ENCODE results near the gene PDGFA.

PDGFA gene

DNA sequence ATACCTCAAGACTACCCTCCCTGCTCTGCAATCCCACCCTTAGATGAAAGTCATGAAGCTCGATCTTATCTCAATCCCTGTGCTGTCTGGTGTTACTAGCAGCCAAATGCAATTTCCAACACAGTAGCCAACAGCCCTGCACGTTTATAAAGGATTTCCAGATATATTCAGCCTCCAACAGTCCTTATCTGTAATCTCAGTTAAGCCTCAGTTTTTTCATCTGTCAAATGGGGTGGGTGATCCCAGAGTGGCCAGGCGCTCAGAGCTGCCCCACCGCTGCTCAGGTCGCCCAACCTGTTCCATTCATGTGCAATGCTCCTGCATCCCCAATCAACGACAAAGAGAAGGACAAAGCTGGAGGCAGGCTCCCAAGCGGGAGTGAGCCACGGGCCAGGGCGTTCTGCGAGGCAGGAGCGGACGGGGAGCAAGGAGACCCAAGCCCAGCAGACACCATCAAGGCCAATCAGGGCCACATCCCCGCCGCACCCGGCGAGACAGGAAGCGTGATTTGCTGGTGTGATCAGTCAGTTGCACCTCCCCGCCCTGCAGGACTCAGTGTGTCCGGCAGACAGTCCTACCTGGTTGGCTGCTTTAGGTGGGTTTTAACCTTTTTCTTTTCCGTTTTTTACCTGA, 19.7 kb downstream of the PDGFA start:
- H3K27ac Mint-ChIP-seq = no peak overlapping the region
- H3K27me3 Mint-ChIP-seq = no peaks in the 10 kb centered on the region
- peaks cover 14% of the 10 kb centered on the region for H3K36me3 Mint-ChIP-seq (ENCODE audit: low read depth)

DNA sequence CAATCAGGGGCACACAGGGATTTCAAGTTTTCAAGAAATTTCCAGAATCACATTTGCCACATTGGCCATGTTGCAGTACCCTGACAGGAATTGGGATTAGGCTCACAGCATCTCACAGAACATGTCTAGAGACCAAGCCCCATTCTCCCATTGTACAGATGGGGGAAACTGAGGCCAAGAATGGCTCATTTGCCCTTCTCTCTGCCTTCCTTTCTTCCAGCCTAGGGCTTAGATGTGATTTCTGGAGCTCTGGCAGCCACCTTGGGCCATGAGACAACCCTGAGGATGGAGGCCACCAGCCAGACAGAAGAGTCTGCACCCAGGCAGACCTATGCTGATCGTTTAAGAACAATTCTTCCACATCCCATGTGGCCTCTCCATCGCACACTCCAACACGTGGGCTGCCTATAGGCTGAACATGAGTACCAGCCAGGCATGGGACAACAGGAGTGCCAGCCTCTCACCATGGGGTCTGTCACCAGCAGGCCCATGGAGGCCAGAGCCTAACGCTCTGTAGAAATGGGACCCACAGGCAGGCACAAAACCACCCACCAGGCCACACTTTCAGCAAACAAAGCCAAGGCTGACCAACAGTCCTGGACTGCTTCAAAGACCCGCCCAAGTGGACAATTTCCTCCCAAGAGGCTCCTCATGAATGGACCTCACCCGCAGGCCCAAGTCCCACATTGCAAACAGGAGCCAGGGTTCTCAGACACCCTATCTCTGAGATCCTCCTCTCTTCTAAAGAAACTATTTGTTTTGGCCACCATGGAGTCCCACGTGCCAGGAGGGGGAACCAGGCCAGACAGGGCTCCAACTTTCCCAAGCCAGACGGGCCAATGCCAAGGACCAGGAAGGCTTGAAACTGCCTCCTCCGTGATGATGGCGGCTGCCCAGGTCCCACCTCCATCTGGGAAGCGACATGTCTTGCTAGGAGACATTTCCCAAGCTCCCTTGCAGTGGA, 20.7 kb downstream of the PDGFA start:
- H3K9me3 Mint-ChIP-seq = no peaks in the 10 kb centered on the region
- no peak for DNase-seq
- H3K27me3 Mint-ChIP-seq = no peaks in the 10 kb centered on the region
- no peak for ATAC-seq
- peaks cover 14% of the 10 kb centered on the region for H3K36me3 Mint-ChIP-seq (ENCODE audit: low read depth)
- H3K4me3 Mint-ChIP-seq = no peak overlapping the region
- peaks cover 4% of the 10 kb centered on the region for H3K4me1 Mint-ChIP-seq
- H3K27ac Mint-ChIP-seq = no peak overlapping the region

More for the DNA sequence above, 19.7 kb downstream of the PDGFA start:
- Mint-ChIP-seq H3K4me1 (peaks cover 4% of the 10 kb centered on the region), H3K9me3 (no peaks in the 10 kb centered on the region), H3K4me3 (no peak overlapping the region)
- ATAC-seq (no peak), DNase-seq (no peak)

DNA sequence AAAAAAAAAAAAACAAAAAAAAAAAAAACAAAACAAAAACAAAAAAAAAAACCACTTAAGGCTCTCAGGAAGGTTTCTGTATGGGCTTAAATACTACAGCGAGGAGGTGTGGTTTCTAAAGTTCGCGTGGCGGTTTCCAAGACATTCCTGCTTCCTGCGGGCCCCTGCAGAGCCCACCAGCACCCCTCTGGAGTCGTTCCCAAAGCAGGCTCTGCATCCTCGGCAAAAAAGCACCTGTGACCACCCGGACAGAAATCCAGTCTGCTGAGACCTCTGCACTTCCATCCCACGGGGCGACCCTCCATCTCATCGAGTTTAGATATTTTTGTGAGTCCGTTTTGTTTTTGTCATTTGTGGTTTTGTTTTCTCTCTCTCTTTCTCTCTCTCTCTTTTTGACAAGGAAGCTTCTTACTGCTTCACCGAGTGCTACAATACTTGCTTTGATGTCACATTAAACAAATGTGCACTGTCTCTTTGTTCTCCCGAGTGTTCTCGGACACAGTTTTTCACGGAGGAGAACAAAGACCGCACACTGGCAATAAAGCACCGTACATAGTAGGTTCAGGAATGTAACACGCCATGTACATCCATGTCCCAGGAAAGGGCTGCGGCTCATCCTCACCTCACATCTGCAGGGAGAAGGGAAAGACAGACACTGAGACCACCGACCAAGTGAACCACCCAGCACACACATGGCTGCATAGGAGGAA, 21.5 kb downstream of the PDGFA start:
- no peak overlapping the region for H3K27ac Mint-ChIP-seq
- H3K36me3 Mint-ChIP-seq (ENCODE audit: low read depth) = peaks cover 14% of the 10 kb centered on the region
- H3K4me1 Mint-ChIP-seq = peaks cover 4% of the 10 kb centered on the region
- H3K9me3 Mint-ChIP-seq = no peaks in the 10 kb centered on the region
- no peak for ATAC-seq
- H3K27me3 Mint-ChIP-seq = no peaks in the 10 kb centered on the region
- H3K4me3 Mint-ChIP-seq = no peak overlapping the region
- DNase-seq = no peak

DNA sequence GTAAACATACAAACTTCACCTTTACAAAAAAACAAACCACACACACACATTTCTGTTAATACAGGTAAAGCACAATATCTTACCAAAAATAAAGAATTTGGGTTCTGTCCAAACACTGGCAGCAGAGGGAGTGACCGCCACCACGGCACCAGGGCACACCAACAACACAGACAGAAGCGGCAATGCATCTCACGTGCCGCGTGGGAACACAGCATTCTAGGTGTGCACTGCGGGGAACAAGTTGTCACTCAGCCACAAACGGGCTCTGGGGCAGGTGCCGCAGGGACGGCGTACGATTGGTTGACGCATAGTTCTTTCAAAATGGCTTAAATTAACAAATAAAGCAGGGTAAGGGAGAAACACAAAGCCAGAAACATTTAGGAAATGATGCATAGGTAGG, 22.3 kb downstream of the PDGFA start:
- Mint-ChIP-seq H3K27ac (no peak overlapping the region), H3K9me3 (no peaks in the 10 kb centered on the region), H3K36me3 (ENCODE audit: low read depth) (peaks cover 14% of the 10 kb centered on the region), H3K27me3 (no peaks in the 10 kb centered on the region), H3K4me3 (no peak overlapping the region), H3K4me1 (peaks cover 4% of the 10 kb centered on the region)
- DNase-seq (no peak), ATAC-seq (no peak)

DNA sequence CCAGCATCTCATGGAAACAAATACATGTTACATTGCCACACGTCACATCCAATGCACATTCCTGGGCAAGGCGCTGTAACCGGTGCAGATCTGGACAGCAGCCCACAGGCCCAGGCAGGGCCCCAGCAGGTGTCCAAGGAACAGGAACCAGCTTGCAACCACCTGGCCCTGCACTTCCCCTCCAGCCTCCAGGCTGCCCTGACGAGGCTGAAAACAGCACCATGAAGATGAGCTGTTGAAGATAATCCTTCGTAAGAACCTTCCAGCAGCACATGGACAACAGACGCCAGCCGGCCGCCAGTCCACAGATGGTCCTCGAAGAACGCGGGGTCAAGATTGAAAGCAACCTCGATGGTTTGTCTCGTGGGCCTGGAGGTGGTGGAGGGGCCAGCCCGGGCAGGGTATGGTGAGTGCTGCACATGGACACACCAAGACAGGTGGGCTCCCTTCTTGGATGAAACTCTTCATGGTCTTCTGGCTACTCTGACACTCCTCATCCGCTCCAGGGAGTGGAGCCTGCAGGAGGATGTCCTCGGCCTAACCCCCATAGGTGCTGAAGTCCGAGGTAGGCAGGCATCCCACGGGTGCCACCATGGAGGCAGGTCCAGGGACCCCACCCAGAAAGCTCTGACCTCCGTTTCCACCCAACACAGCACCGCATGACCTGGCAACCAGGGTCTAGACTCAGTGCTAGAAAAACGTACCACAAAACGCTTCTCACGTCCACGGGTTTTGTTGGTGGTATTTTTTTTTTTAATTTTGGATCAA, 22.9 kb downstream of the PDGFA start:
- Mint-ChIP-seq H3K4me3 (no peak overlapping the region), H3K27ac (no peak overlapping the region), H3K4me1 (peaks cover 4% of the 10 kb centered on the region), H3K36me3 (ENCODE audit: low read depth) (peaks cover 14% of the 10 kb centered on the region), H3K9me3 (no peaks in the 10 kb centered on the region), H3K27me3 (no peaks in the 10 kb centered on the region)
- DNase-seq (no peak), ATAC-seq (no peak)

DNA sequence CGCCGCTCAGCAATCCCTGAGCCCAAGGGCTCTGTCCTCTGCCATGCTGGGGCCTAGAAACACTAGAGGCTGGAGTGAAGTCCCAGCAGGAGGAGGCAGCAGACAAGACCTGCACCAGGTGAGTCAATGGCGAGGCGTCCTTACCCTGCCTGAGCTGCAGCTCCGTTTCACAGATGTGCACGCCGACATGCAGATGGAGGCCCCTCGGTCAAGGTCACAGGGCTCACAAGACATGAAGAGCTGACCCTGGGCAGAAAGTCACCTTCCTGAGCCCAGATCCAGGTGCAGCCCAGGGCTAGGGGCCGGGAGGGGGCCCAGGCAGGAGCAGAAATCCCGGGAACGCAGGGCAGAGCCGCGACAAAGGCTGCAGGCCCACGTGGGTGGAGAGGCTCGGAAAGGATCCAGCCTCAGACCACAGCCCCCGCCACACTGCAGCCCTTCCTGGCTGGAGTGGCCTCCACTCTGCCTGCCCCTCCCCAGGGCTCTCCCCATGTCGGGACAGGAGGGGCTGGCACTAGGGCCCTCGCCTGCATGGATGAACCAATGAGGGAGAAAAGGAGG, 23.8 kb downstream of the PDGFA start:
- Mint-ChIP-seq H3K36me3 (ENCODE audit: low read depth) (peaks cover 9% of the 10 kb centered on the region), H3K4me3 (no peak overlapping the region), H3K27ac (no peak overlapping the region), H3K9me3 (no peaks in the 10 kb centered on the region), H3K4me1 (peaks cover 4% of the 10 kb centered on the region), H3K27me3 (no peaks in the 10 kb centered on the region)
- DNase-seq (no peak), ATAC-seq (no peak)

DNA sequence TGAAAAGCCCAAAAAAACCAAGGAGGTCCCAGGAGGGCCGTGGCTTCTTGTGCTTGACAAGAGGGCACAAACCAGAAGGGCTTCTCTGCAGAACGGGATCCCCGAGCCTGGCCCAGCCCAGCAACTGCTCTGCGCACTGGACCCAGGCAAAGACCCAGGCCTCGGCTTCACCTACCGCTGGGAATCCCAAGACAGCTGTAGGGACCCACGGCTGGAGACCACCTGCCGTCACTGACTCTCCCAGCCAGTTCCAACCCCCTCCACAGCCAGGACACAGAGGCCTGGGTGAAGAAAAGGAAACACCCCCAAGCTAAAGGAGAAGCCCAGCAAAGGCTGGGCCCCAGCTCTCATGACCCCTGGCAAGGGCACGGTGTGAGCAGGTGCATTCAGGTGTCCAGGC, 24.3 kb downstream of the PDGFA start:
- H3K27ac Mint-ChIP-seq = no peak overlapping the region

DNA sequence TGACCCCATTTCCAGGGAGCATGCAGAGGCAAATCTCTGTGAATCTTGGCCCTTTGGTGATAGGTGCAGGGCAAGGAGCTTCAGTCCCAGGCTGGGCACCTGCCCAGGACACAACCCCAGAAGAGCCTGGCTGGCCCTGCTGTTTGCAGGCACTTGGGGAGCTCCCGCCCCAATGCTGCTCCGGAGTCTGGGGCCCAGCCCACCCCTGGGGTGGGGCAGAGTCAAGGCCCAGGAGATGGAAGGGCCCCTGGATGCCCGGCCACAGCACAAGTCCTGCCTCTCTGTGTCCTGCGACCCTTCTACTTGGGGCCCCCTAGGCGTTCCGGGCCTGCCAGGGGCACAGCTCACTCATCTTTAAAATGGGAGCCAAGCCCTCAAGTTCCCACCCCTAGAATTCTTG, 24.7 kb downstream of the PDGFA start:
- no peaks in the 10 kb centered on the region for H3K27me3 Mint-ChIP-seq
- H3K36me3 Mint-ChIP-seq (ENCODE audit: low read depth) = peaks cover 8% of the 10 kb centered on the region
- no peak overlapping the region for H3K4me3 Mint-ChIP-seq
- no peak for ATAC-seq
- H3K9me3 Mint-ChIP-seq = no peaks in the 10 kb centered on the region
- no peak overlapping the region for H3K27ac Mint-ChIP-seq
- no peak for DNase-seq
- H3K4me1 Mint-ChIP-seq = peaks cover 4% of the 10 kb centered on the region

More for the DNA sequence above, 24.3 kb downstream of the PDGFA start:
- H3K36me3 Mint-ChIP-seq (ENCODE audit: low read depth) = peaks cover 9% of the 10 kb centered on the region
- no peak overlapping the region for H3K4me3 Mint-ChIP-seq
- H3K9me3 Mint-ChIP-seq = no peaks in the 10 kb centered on the region
- H3K4me1 Mint-ChIP-seq = peaks cover 4% of the 10 kb centered on the region
- H3K27me3 Mint-ChIP-seq = no peaks in the 10 kb centered on the region
- DNase-seq (no peak), ATAC-seq (no peak)

DNA sequence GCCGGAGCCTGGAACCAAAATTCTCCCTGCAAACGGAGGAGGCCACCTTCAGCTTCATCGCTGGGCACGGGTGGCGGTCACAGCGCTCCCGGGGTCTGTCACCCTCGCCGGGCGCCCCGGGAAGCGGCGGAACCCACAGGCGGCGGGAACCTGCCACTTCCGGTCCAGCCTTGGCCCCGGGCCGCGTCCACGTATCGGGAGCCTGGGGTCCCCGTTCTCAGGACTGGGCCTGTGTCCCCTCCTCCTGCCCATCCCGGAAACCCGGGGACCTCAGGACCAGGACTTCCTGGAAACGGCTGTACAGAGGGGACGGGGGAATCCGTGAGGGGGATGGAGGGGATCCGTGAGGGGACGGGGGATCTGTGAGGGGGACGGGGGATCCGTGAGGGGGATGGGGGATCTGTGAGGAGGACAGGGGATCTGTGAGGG, 25.4 kb downstream of the PDGFA start:
- DNase-seq (no peak), ATAC-seq (no peak)
- Mint-ChIP-seq H3K27ac (no peak overlapping the region), H3K4me3 (no peak overlapping the region), H3K27me3 (no peaks in the 10 kb centered on the region), H3K36me3 (ENCODE audit: low read depth) (peaks cover 5% of the 10 kb centered on the region), H3K9me3 (no peaks in the 10 kb centered on the region), H3K4me1 (peaks cover 4% of the 10 kb centered on the region)

DNA sequence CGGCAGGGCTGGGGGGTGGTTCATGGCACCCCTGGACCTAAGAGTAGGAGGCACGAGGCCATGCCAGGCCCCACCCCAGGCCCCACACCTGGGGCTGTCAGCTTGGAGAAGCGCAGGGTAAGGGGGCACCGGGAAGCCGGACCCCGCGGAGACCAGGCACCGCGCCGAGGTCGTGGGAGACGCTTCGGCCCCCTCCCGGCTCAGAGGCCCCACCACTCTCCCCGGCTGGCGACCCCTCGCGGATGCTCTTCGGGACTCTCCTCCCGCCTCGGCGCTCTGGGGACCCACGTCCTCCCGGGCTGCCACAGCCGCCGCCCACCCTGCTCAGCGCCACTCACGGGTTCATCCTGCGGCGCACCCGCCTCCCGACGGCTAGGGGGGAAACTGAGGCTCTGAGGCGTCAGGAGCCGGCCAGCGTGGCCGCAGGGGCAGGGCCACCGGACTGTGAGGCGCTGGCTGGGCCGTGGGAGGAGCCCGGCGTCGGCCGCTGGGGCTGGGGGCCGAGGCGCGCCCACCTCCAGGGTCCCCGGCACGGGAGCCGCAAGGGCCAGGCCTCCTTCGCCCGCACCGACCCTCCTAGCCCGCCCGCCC, 25.9 kb downstream of the PDGFA start:
- no peaks in the 10 kb centered on the region for H3K27me3 Mint-ChIP-seq
- no peaks in the 10 kb centered on the region for H3K9me3 Mint-ChIP-seq
- peaks cover 4% of the 10 kb centered on the region for H3K4me1 Mint-ChIP-seq
- peaks cover 5% of the 10 kb centered on the region for H3K36me3 Mint-ChIP-seq (ENCODE audit: low read depth)
- no peak overlapping the region for H3K4me3 Mint-ChIP-seq
- no peak overlapping the region for H3K27ac Mint-ChIP-seq
- ATAC-seq = no peak
- no peak for DNase-seq

DNA sequence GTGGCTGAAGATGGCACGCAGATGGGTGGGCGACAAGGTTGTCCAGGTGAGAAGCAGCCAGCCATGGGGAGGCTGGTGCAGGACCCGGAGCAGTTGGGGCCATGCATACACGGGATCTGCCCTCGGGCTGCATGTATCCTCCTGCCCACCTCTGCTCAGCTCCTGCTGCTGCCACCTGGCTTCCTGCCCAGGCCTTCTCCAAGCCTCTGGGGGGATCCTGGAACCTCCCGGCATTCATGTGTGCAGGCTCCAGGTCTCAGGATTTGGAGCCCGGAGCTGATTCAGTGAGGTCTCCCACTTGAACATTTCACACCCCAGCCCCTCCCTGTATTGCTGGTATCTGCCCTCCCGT, 27.0 kb downstream of the PDGFA start:
- H3K4me3 Mint-ChIP-seq = no peak overlapping the region
- no peak overlapping the region for H3K27ac Mint-ChIP-seq
- H3K27me3 Mint-ChIP-seq = no peaks in the 10 kb centered on the region
- ATAC-seq (no peak), DNase-seq (no peak)
- no peaks in the 10 kb centered on the region for H3K4me1 Mint-ChIP-seq
- H3K36me3 Mint-ChIP-seq (ENCODE audit: low read depth) = no peaks in the 10 kb centered on the region
- H3K9me3 Mint-ChIP-seq = no peaks in the 10 kb centered on the region

DNA sequence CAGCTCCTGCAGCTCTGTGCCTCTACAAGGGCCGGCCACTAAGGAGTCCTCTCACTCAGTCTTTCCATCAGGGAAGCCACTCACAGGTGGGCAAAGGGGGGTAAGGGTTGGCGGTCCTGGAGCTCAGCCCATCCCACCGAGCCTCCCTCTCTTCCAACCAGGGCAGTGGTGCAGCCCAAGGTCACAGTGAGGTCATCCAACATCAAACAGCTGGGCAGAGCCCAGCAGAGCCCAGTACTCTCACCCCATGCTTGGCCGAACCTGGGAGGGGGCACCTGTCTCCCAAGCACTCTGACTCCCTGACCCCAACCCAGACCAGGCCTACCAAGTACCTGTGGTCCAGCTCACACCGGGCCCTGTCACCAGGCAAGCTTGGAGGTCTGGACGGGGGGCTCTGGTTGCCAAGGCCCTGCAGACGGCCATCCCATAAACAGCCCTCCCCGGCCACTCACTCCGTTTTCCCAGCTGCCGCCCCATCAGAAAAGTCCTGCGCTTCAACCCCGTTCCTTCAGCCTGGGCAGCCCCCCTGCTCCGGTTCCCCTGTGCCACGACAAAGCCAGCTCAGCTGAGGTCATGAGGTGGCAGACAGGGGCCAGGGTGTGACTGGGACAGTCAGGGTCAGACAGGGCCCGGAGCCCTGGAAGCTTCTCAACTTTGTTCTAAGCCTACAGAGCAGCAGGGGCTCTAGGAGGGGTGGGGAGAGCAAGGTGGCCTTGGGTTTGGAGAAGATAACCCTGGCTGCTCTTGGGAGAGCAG, 27.5 kb downstream of the PDGFA start:
- DNase-seq (no peak), ATAC-seq (no peak)
- Mint-ChIP-seq H3K27ac (no peak overlapping the region), H3K9me3 (no peaks in the 10 kb centered on the region), H3K27me3 (no peaks in the 10 kb centered on the region), H3K36me3 (ENCODE audit: low read depth) (no peaks in the 10 kb centered on the region), H3K4me1 (no peaks in the 10 kb centered on the region), H3K4me3 (no peak overlapping the region)

DNA sequence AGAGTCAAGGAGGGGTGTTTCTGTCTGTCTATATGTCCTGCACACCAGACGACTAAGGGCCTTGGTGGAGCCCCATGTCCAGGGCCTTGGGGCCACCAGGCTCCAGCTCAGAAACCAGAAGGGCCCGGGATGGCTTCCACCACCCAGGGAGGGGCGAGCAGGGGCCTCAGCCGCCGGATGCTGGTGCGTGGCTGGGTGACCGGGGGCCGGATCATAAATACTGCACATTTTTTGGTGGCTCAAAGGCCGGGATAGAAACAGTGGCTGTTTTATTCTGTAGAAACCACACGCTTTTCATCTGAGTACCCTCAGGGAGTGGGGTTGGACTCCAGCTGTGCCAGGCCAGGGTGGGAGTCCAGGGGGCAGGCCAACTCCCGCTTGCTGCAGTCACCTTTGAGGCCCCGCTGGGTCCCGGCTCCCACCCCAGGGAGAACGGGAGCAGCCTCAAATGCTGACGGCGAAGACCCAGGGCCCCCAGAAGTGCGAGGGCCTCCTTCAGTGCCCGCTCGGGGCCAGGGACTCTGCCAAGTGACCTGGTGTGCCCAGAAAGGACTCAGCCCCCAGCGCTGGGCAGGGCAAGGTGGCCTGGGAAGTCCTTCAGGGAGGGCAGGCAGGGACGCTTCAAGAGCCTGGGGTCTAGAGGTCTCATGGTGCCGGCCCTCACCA, 28.2 kb downstream of the PDGFA start:
- Mint-ChIP-seq H3K9me3 (no peaks in the 10 kb centered on the region), H3K4me3 (no peak overlapping the region), H3K4me1 (no peaks in the 10 kb centered on the region), H3K36me3 (ENCODE audit: low read depth) (no peaks in the 10 kb centered on the region), H3K27me3 (peaks cover 2% of the 10 kb centered on the region), H3K27ac (no peak overlapping the region)
- ATAC-seq = no peak
- no peak for DNase-seq
